Esophagus squamous epithelium (tissue), 4 donors: Measurements from ENCODE around the gene IL1RAPL2.

ENCODE experiments used
- POLR2A ChIP-seq, 4 donors: fragments of 450-650 bp; IDR thresholded peaks; one replicate each; pipeline ENCODE4 v1.6.1; 2017; ENCODE audit warnings: antibody characterized with exemption in 4 of 4, mild to moderate bottlenecking in 4 of 4, moderate library complexity in 3 of 4
- TF ChIP-seq, protein P1 (sequence below), 6 experiments: fragments of 450-650 bp in 4 of 6; fragments of 200-600 bp in 2 of 6; sonication (generic) in 2 of 6; IDR thresholded peaks; one replicate each; pipeline ENCODE4 v1.5.1; 2016 to 2019; ENCODE audit warnings: antibody characterized with exemption in 6 of 6, mild to moderate bottlenecking in 4 of 6, moderate library complexity in 4 of 6

DNA sequence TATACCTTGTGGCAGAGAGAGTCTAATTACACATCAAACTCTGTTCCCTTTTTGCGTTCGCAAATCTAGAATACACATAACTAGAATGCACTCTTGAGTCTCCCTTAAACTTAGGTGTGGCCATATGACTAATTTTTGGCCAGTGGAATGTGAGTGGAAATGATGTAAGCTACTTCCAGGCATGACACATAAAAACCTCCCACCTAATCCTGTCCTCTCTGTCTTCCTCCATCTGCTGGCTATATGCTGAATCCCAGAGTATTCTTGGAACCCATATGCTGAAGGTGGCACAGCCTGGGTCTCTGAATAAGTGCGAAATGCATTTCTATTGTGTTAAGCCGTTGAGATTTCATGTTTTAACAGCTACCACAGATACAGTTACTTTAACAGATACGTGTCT is 986.4 kb downstream of the IL1RAPL2 start:
- no peak for TF ChIP-seq POLR2A (IDR thresholded peaks at IDR 0.05)
- TF ChIP-seq, protein P1, sequence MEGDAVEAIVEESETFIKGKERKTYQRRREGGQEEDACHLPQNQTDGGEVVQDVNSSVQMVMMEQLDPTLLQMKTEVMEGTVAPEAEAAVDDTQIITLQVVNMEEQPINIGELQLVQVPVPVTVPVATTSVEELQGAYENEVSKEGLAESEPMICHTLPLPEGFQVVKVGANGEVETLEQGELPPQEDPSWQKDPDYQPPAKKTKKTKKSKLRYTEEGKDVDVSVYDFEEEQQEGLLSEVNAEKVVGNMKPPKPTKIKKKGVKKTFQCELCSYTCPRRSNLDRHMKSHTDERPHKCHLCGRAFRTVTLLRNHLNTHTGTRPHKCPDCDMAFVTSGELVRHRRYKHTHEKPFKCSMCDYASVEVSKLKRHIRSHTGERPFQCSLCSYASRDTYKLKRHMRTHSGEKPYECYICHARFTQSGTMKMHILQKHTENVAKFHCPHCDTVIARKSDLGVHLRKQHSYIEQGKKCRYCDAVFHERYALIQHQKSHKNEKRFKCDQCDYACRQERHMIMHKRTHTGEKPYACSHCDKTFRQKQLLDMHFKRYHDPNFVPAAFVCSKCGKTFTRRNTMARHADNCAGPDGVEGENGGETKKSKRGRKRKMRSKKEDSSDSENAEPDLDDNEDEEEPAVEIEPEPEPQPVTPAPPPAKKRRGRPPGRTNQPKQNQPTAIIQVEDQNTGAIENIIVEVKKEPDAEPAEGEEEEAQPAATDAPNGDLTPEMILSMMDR (IDR thresholded peaks at IDR 0.05): no peak
